Measurements from ENCODE around the gene SLC9A8.

Gene SLC9A8

GRCh38 chr20:49843139-49843538 lies 30.5 kb downstream of the SLC9A8 start:
- TF ChIP-seq RARB (CRISPR knock-in tag; IDR thresholded peaks at IDR 0.05) (no peak), TOX (CRISPR knock-in tag; IDR thresholded peaks at IDR 0.05; ENCODE audit: borderline replicate concordance) (no peak)
- no peak for ATAC-seq

GRCh38 chr20:49843770-49844380 lies 31.2 kb downstream of the SLC9A8 start:
- ATAC-seq: no peak

GRCh38 chr20:49845060-49845459 lies 32.4 kb downstream of the SLC9A8 start:
- no peak for ATAC-seq
- TF ChIP-seq POU6F1 (CRISPR knock-in tag; IDR thresholded peaks at IDR 0.05; ENCODE audit: borderline replicate concordance, low read depth): no peak
- no peak for TF ChIP-seq ESRRG (CRISPR knock-in tag; IDR thresholded peaks at IDR 0.05)

More at GRCh38 chr20:49843770-49844380, 31.2 kb downstream of the SLC9A8 start:
- TF ChIP-seq ZFP30 (CRISPR knock-in tag; IDR thresholded peaks at IDR 0.05) (no peak), CSRNP3 (CRISPR knock-in tag; IDR thresholded peaks at IDR 0.05) (no peak), PPARA (CRISPR knock-in tag; IDR thresholded peaks at IDR 0.05; ENCODE audit: borderline replicate concordance) (no peak), CREB5 (CRISPR knock-in tag; IDR thresholded peaks at IDR 0.05; ENCODE audit: low read depth) (no peak), RARB (CRISPR knock-in tag; IDR thresholded peaks at IDR 0.05) (no peak), ARNTL (CRISPR knock-in tag; IDR thresholded peaks at IDR 0.05; ENCODE audit: borderline replicate concordance, low read depth) (no peak), GLIS3 (CRISPR knock-in tag; IDR thresholded peaks at IDR 0.05) (no peak), ZNF565 (CRISPR knock-in tag; conservative IDR thresholded peaks at IDR 0.05; ENCODE audit: low read depth) (no peak), POU6F1 (CRISPR knock-in tag; IDR thresholded peaks at IDR 0.05; ENCODE audit: borderline replicate concordance, low read depth) (no peak), TSHZ2 (CRISPR knock-in tag; IDR thresholded peaks at IDR 0.05) (no peak)

- TF ChIP-seq PATZ1 (CRISPR knock-in tag; IDR thresholded peaks at IDR 0.05; ENCODE audit: borderline replicate concordance) (no peak), ZNF565 (CRISPR knock-in tag; conservative IDR thresholded peaks at IDR 0.05; ENCODE audit: low read depth) (no peak), ZNF70 (CRISPR knock-in tag; IDR thresholded peaks at IDR 0.05) (no peak), ZNF8 (CRISPR knock-in tag; IDR thresholded peaks at IDR 0.05) (no peak)
- peak; percentile 85 for ATAC-seq
Measured at GRCh38 chr20:49846206-49846807, 33.7 kb downstream of the SLC9A8 start.

Data from SK-N-SH treated with all-trans-retinoic acid at 6 μM for 48 hours (cell line).